ENCODE data around the gene SLC13A5. TPM values are rescaled to one million over a fixed set of nuclear protein-coding genes. Genes with fewer than 3 reads are reported as not detected.
"Not testable (repeated sequence)": the region's sequence is repeated elsewhere in the genome, so short reads cannot be mapped to it uniquely, and the experiment has no call there.

Gene SLC13A5
- total and polyA plus RNA-seq, 2 donors (not counting 1 experiment from before 2014, with no cell fraction given) = not detected

- Histone ChIP-seq H3K27me3 (replicated peaks in 1 of 4; ENCODE audit: control extremely low read depth in 1 of 4, control insufficient read depth in 3 of 4, insufficient read depth in 4 of 4, low read length in 3 of 4) (peaks cover 0 to 5% (median 0%) of the 10 kb centered on the region in 4 experiments), H3K9me3 (ENCODE audit: control extremely low read depth in 1 of 3, control insufficient read depth in 2 of 3, insufficient read depth in 1 of 3, low read length in 2 of 3) (no peaks in the 10 kb centered on the region), H3K36me3 (replicated peaks in 1 of 2; ENCODE audit: control extremely low read depth in 1 of 2, control insufficient read depth in 1 of 2, extremely low read depth in 1 of 2, insufficient read depth in 2 of 2, low read length in 1 of 2) (no peaks in the 10 kb centered on the region), H3K79me2 (ENCODE audit: control insufficient read depth, insufficient read depth, low read length) (no peaks in the 10 kb centered on the region), H4K20me1 (ENCODE audit: control insufficient read depth, insufficient read depth, low read length, poor library complexity, severe bottlenecking) (no peaks in the 10 kb centered on the region), H3K27ac (ENCODE audit: low read length in 2 of 2) (no peak overlapping the region), H3K4me2 (replicated peaks; ENCODE audit: low read depth, low read length, poor library complexity, severe bottlenecking) (no peak overlapping the region), H2AFZ (ENCODE audit: insufficient read depth, low read depth, low read length, poor library complexity, severe bottlenecking) (no peak overlapping the region), H3K4me1 (ENCODE audit: control insufficient read depth in 2 of 2, insufficient read depth in 2 of 2, low read length in 2 of 2) (peaks cover 0 to 5% of the 10 kb centered on the region in 2 donors), H3K9ac (ENCODE audit: low read length) (no peak overlapping the region), H3K4me3 (ENCODE audit: control extremely low read depth in 1 of 5, extremely low read depth in 1 of 5, insufficient read depth in 1 of 5, low read depth in 2 of 5, low read length in 4 of 5) (no peak overlapping the region)
- Mint-ChIP-seq H3K9me3 (ENCODE audit: insufficient read depth) (no peaks in the 10 kb centered on the region), H3K27me3 (peaks cover 22% of the 10 kb centered on the region), H3K27ac (no peak overlapping the region), H3K4me3 (no peak overlapping the region), H3K4me1 (peaks cover 4% of the 10 kb centered on the region)
- intact Hi-C loops (cut with micrococcal nuclease) = no loop called here
- ChIA-PET CTCF (interaction anchor here (0.7 kb wide), 1 partner anchor 255 kb away, joined by 4 read pairs; no protein-coding TSS in a partner anchor), POLR2A (no interaction called here)
- ATAC-seq (ENCODE audit: low read depth) = no peak
- no peak for TF ChIP-seq CTCF (IDR thresholded peaks at IDR 0.05)
- DNase-seq = no peak
- WGBS (ENCODE audit: insufficient coverage) = 83% methylated on average over 2 of the region's 6 CpGs
Measured at GRCh38 chr17:6749519-6749918, 36.4 kb upstream of the SLC13A5 start.

GRCh38 chr17:6748617-6749016, 35.4 kb upstream of the SLC13A5 start:
- Histone ChIP-seq H3K27ac (ENCODE audit: low read length in 2 of 2) (no peak overlapping the region), H3K4me1 (ENCODE audit: control insufficient read depth in 2 of 2, insufficient read depth in 2 of 2, low read length in 2 of 2) (peaks cover 0 to 5% of the 10 kb centered on the region in 2 donors), H3K4me3 (ENCODE audit: control extremely low read depth in 1 of 5, extremely low read depth in 1 of 5, insufficient read depth in 1 of 5, low read depth in 2 of 5, low read length in 4 of 5) (no peak overlapping the region), H3K9me3 (ENCODE audit: control extremely low read depth in 1 of 3, control insufficient read depth in 2 of 3, insufficient read depth in 1 of 3, low read length in 2 of 3) (no peaks in the 10 kb centered on the region), H3K79me2 (ENCODE audit: control insufficient read depth, insufficient read depth, low read length) (no peaks in the 10 kb centered on the region), H4K20me1 (ENCODE audit: control insufficient read depth, insufficient read depth, low read length, poor library complexity, severe bottlenecking) (no peaks in the 10 kb centered on the region), H3K36me3 (replicated peaks in 1 of 2; ENCODE audit: control extremely low read depth in 1 of 2, control insufficient read depth in 1 of 2, extremely low read depth in 1 of 2, insufficient read depth in 2 of 2, low read length in 1 of 2) (no peaks in the 10 kb centered on the region), H3K9ac (ENCODE audit: low read length) (no peak overlapping the region), H2AFZ (ENCODE audit: insufficient read depth, low read depth, low read length, poor library complexity, severe bottlenecking) (no peak overlapping the region), H3K4me2 (replicated peaks; ENCODE audit: low read depth, low read length, poor library complexity, severe bottlenecking) (no peak overlapping the region), H3K27me3 (replicated peaks in 1 of 4; ENCODE audit: control extremely low read depth in 1 of 4, control insufficient read depth in 3 of 4, insufficient read depth in 4 of 4, low read length in 3 of 4) (peaks cover 0 to 5% (median 1%) of the 10 kb centered on the region in 4 experiments)
- CTCF ChIA-PET = no interaction called here
- POLR2A ChIA-PET = no interaction called here
- Mint-ChIP-seq H3K27ac (no peak overlapping the region), H3K4me1 (peaks cover 4% of the 10 kb centered on the region), H3K9me3 (ENCODE audit: insufficient read depth) (no peaks in the 10 kb centered on the region), H3K4me3 (no peak overlapping the region), H3K27me3 (peaks cover 30% of the 10 kb centered on the region)
- intact Hi-C loops (cut with micrococcal nuclease) = no loop called here
- DNase-seq = no peak
- no peak for ATAC-seq (ENCODE audit: low read depth)
- TF ChIP-seq EZH2 (IDR thresholded peaks at IDR 0.05; ENCODE audit: borderline replicate concordance, insufficient read depth, low read depth, low read length, poor library complexity, severe bottlenecking) (no peak), CTCF (IDR thresholded peaks at IDR 0.05) (no peak)

- H3K9me3 ChIP-seq (ENCODE audit: control extremely low read depth in 1 of 3, control insufficient read depth in 2 of 3, insufficient read depth in 1 of 3, low read length in 2 of 3); H3K27me3 ChIP-seq (replicated peaks in 1 of 4; ENCODE audit: control extremely low read depth in 1 of 4, control insufficient read depth in 3 of 4, insufficient read depth in 4 of 4, low read length in 3 of 4); ATAC-seq (ENCODE audit: low read depth); POLR2A ChIA-PET; H3K4me2 ChIP-seq (replicated peaks; ENCODE audit: low read depth, low read length, poor library complexity, severe bottlenecking); CTCF ChIA-PET; DNase-seq; H3K79me2 ChIP-seq (ENCODE audit: control insufficient read depth, insufficient read depth, low read length); intact Hi-C loops (cut with micrococcal nuclease); H3K27ac ChIP-seq (ENCODE audit: low read length in 2 of 2); H3K4me3 ChIP-seq (ENCODE audit: control extremely low read depth in 1 of 5, extremely low read depth in 1 of 5, insufficient read depth in 1 of 5, low read depth in 2 of 5, low read length in 4 of 5); H3K4me1 ChIP-seq (ENCODE audit: control insufficient read depth in 2 of 2, insufficient read depth in 2 of 2, low read length in 2 of 2); H4K20me1 ChIP-seq (ENCODE audit: control insufficient read depth, insufficient read depth, low read length, poor library complexity, severe bottlenecking); H3K9ac ChIP-seq (ENCODE audit: low read length); H3K4me1 Mint-ChIP-seq; H2AFZ ChIP-seq (ENCODE audit: insufficient read depth, low read depth, low read length, poor library complexity, severe bottlenecking); H3K4me3 Mint-ChIP-seq; H3K36me3 ChIP-seq (replicated peaks in 1 of 2; ENCODE audit: control extremely low read depth in 1 of 2, control insufficient read depth in 1 of 2, extremely low read depth in 1 of 2, insufficient read depth in 2 of 2, low read length in 1 of 2); H3K27ac Mint-ChIP-seq; H3K9me3 Mint-ChIP-seq (ENCODE audit: insufficient read depth): not testable (repeated sequence)
- 93% methylated on average over 3 of the region's 6 CpGs for WGBS (ENCODE audit: insufficient coverage)
- peaks cover 44% of the 10 kb centered on the region for H3K27me3 Mint-ChIP-seq
Measured at GRCh38 chr17:6746665-6747064, 33.5 kb upstream of the SLC13A5 start.

All from B cell (primary cell).